ENCODE measurements around the gene SLC25A21.

DNA sequence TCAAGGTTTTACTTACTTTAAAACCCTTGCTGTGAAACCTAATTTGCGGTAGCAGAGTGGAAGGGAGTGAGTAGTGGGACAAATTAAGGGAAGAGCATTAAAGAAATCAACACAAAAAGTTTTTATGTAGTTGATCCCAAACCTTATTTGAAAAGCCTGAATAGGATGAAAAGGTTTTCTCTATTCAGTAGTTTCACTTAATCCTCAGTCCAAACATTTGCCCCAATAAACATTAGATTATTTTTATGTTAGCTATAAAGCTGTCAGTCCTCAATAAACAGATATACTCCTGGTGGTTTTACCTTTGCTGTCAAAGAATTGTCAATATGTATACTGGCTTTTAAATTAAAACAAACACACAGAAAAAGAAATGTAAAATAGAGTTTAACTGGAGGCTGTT, 374.8 kb downstream of the SLC25A21 start:
- TF ChIP-seq, protein P1, sequence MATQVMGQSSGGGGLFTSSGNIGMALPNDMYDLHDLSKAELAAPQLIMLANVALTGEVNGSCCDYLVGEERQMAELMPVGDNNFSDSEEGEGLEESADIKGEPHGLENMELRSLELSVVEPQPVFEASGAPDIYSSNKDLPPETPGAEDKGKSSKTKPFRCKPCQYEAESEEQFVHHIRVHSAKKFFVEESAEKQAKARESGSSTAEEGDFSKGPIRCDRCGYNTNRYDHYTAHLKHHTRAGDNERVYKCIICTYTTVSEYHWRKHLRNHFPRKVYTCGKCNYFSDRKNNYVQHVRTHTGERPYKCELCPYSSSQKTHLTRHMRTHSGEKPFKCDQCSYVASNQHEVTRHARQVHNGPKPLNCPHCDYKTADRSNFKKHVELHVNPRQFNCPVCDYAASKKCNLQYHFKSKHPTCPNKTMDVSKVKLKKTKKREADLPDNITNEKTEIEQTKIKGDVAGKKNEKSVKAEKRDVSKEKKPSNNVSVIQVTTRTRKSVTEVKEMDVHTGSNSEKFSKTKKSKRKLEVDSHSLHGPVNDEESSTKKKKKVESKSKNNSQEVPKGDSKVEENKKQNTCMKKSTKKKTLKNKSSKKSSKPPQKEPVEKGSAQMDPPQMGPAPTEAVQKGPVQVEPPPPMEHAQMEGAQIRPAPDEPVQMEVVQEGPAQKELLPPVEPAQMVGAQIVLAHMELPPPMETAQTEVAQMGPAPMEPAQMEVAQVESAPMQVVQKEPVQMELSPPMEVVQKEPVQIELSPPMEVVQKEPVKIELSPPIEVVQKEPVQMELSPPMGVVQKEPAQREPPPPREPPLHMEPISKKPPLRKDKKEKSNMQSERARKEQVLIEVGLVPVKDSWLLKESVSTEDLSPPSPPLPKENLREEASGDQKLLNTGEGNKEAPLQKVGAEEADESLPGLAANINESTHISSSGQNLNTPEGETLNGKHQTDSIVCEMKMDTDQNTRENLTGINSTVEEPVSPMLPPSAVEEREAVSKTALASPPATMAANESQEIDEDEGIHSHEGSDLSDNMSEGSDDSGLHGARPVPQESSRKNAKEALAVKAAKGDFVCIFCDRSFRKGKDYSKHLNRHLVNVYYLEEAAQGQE (IDR thresholded peaks at IDR 0.05; ENCODE audit: borderline replicate concordance in 1 of 2, low read depth in 1 of 2, low read length in 2 of 2) = no peak
- no peak for TF ChIP-seq YY1 (IDR thresholded peaks at IDR 0.05; ENCODE audit: insufficient read depth, insufficient replicate concordance, low read depth, low read length)
